ENCODE measurements around the gene POLR3E. TPM values are rescaled to one million over a fixed set of nuclear protein-coding genes. Genes with fewer than 3 reads are reported as not detected.

The POLR3E gene
- total and polyA plus RNA-seq, 12 donors = 22.3 to 40.7 (median 30.6) TPM

- Histone ChIP-seq H3K27ac (no peak overlapping the region), H3K4me3 (no peak overlapping the region), H3K4me1 (peaks cover 0 to 8% (median 6%) of the 10 kb centered on the region in 9 donors), H3K27me3 (no peaks in the 10 kb centered on the region), H3K36me3 (no peaks in the 10 kb centered on the region), H3K9me3 (no peaks in the 10 kb centered on the region)
- no peak for TF ChIP-seq CTCF (IDR thresholded peaks at IDR 0.05)
- 72 to 73% methylated on average over 4 of the region's 4 CpGs for WGBS, 2 donors
- intact Hi-C loops (cut with DNase I) = loop anchor here in 5 of 10 donors (5.0 to 10.0 kb wide), 3 partner anchors 45 to 287 kb away; partner anchors contain the start of genes MOSMO (in 3 of the 5), PDZD9 (in 3 of the 5) and EEF2K (in 1 of the 5)
- DNase-seq (no peak), ATAC-seq (no peak)
These were observed 5.3 kb upstream of the POLR3E start for GRCh38 chr16:22291860-22292318.

- no peak for TF ChIP-seq CTCF (IDR thresholded peaks at IDR 0.05)
- Histone ChIP-seq H3K27me3 (no peaks in the 10 kb centered on the region), H3K27ac (no peak overlapping the region), H3K4me1 (peaks cover 0 to 8% (median 6%) of the 10 kb centered on the region in 9 donors), H3K9me3 (no peaks in the 10 kb centered on the region), H3K4me3 (no peak overlapping the region), H3K36me3 (no peaks in the 10 kb centered on the region)
- no peak for ATAC-seq
- no peak for DNase-seq
- intact Hi-C loops (cut with DNase I) = loop anchor here in 5 of 10 donors (5.0 to 10.0 kb wide), 3 partner anchors 45 to 288 kb away; partner anchors contain the start of genes MOSMO (in 3 of the 5), PDZD9 (in 3 of the 5) and EEF2K (in 1 of the 5)
These were observed 4.9 kb upstream of the POLR3E start for GRCh38 chr16:22292320-22292719.

GRCh38 chr16:22293137-22294106 is 3.8 kb upstream of the POLR3E start:
- Histone ChIP-seq H3K9me3 (no peaks in the 10 kb centered on the region), H3K27ac (no peak overlapping the region), H3K4me3 (no peak overlapping the region), H3K36me3 (no peaks in the 10 kb centered on the region), H3K4me1 (peaks cover 0 to 14% (median 8%) of the 10 kb centered on the region in 9 donors), H3K27me3 (no peaks in the 10 kb centered on the region)
- no peak for TF ChIP-seq CTCF (IDR thresholded peaks at IDR 0.05)
- DNase-seq (no peak), ATAC-seq (no peak)
- 89 to 91% methylated on average over 11 of the region's 11 CpGs for WGBS, 2 donors
- intact Hi-C loops (cut with DNase I) = loop anchor here in 5 of 10 donors (5.0 to 10.0 kb wide), 3 partner anchors 46 to 289 kb away; partner anchors contain the start of genes MOSMO (in 3 of the 5), PDZD9 (in 3 of the 5) and EEF2K (in 1 of the 5)

Data from heart right ventricle (tissue), 16 donors.